Sigmoid colon (tissue), 7 donors: Measurements from ENCODE around the gene CDK18. TPM values are rescaled to one million over a fixed set of nuclear protein-coding genes. Genes with fewer than 3 reads are reported as not detected.

ENCODE experiments used
- DNase-seq: peaks from one replicate; pipeline ENCODE4 v3.0.0-alpha.2; 2019
- H3K27ac ChIP-seq, 4 donors: fragments of 200-600 bp; sonication (generic); one replicate each; pipeline ENCODE4 v1.5.1; 2016 to 2019; ENCODE audit warnings: mild to moderate bottlenecking in 1 of 4
- H3K27me3 ChIP-seq, 3 donors: fragments of 200-600 bp; sonication (generic); one replicate each; pipeline ENCODE4 v1.5.1; 2019; ENCODE audit warnings: mild to moderate bottlenecking in 1 of 3
- H3K36me3 ChIP-seq, 4 donors: fragments of 200-600 bp; sonication (generic); one replicate each; pipeline ENCODE4 v1.5.1; 2016 to 2019
- H3K4me1 ChIP-seq, 4 donors: fragments of 200-600 bp; sonication (generic); one replicate each; pipeline ENCODE4 v1.5.1; 2017 to 2019
- H3K4me3 ChIP-seq, 4 donors: fragments of 200-600 bp; sonication (generic); one replicate each; pipeline ENCODE4 v1.5.1; 2017 to 2019; ENCODE audit warnings: mild to moderate bottlenecking in 2 of 4, moderate library complexity in 1 of 4
- H3K9me3 ChIP-seq, 4 donors: fragments of 200-600 bp in 3 of 4; sonication (generic) in 3 of 4; one replicate each; pipeline versions ENCODE4 v1.5.1 to v1.6.1; 2013 to 2019
- EP300 ChIP-seq, 4 donors: sonication (generic); formaldehyde crosslinking; IDR thresholded peaks; one replicate each; pipeline ENCODE4 v1.6.1; 2017; ENCODE audit warnings: antibody characterized with exemption in 4 of 4
- POLR2A ChIP-seq, 2 donors: fragments of 450-650 bp; IDR thresholded peaks; one replicate each; pipeline ENCODE4 v1.6.1; 2016; ENCODE audit warnings: antibody characterized with exemption in 2 of 2, mild to moderate bottlenecking in 2 of 2, moderate library complexity in 2 of 2
- POLR2AphosphoS5 ChIP-seq, 4 donors: sonication (generic); formaldehyde crosslinking; IDR thresholded peaks; one replicate each; pipeline ENCODE4 v1.6.1; 2017; ENCODE audit warnings: antibody characterized with exemption in 4 of 4
- WGBS, 2 donors: extraction: QIAGEN DNeasy Blood & Tissue Kit; methylation state at CpG; one replicate each; pipeline ENCODE4 v1.1.7; 2013; 5-methylcytosine and 5-hydroxymethylcytosine counted together
- intact Hi-C: fragments of 100-400 bp; cut with DNase I; formaldehyde crosslinking; loops from one replicate; pipeline ENCODE4 v1.15.1; 2023
- polyA plus RNA-seq, 3 donors: library from polyadenylated mRNA; stranded (reverse); fragments of 200-250 nt; gene quantifications; one replicate each; pipeline ENCODE4 v1.2.3, GENCODE V29; 2013
- total RNA-seq, 4 donors: library from RNA; depleted of rRNA; stranded (reverse); fragments of >200 nt; gene quantifications; one replicate each; pipeline ENCODE4 v1.1.0, GENCODE V29; 2016
- TF ChIP-seq, protein P1 (sequence below), 4 experiments: fragments of 450-650 bp in 3 of 4; fragments of 200-600 bp in 1 of 4; IDR thresholded peaks; one replicate each; pipeline ENCODE4 v1.5.1; 2016 to 2019; ENCODE audit warnings: antibody characterized with exemption in 4 of 4, mild to moderate bottlenecking in 3 of 4, moderate library complexity in 2 of 4
- donor health status: healthy with polysubstance abuse.
- donor health status: Bipolar disorder and iron deficiency.
- donor health status: healthy.

Gene CDK18
- total and polyA plus RNA-seq, 7 donors: 6.7 to 26.8 (median 13.0) TPM

DNA sequence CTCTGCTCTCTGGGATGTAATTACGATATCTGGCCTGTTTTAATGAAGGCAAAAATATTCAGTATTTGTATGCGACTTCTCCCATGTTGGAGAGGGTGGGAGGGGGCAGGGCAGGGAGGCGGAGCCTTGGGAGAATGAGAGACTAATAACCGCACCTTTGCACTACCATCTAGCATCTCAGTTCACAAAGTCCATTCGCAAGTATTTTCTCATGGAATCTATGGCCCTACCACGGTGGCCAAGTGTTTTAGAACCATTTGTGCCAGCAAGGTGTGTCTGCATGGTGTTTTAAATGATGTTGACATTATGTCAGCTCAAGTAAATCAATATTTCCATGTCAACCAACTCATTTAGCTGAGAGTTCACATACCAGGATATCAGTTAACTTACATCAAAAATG lies 34.3 kb upstream of the CDK18 start:
- H3K36me3 ChIP-seq: no peaks in the 10 kb centered on the region
- no peak overlapping the region for H3K4me3 ChIP-seq
- no peak for DNase-seq
- intact Hi-C loops: no loop called here
- peaks cover 0 to 30% (median 0%) of the 10 kb centered on the region in 3 donors for H3K27me3 ChIP-seq
- TF ChIP-seq, protein P1, sequence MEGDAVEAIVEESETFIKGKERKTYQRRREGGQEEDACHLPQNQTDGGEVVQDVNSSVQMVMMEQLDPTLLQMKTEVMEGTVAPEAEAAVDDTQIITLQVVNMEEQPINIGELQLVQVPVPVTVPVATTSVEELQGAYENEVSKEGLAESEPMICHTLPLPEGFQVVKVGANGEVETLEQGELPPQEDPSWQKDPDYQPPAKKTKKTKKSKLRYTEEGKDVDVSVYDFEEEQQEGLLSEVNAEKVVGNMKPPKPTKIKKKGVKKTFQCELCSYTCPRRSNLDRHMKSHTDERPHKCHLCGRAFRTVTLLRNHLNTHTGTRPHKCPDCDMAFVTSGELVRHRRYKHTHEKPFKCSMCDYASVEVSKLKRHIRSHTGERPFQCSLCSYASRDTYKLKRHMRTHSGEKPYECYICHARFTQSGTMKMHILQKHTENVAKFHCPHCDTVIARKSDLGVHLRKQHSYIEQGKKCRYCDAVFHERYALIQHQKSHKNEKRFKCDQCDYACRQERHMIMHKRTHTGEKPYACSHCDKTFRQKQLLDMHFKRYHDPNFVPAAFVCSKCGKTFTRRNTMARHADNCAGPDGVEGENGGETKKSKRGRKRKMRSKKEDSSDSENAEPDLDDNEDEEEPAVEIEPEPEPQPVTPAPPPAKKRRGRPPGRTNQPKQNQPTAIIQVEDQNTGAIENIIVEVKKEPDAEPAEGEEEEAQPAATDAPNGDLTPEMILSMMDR (IDR thresholded peaks at IDR 0.05): no peak
- TF ChIP-seq POLR2A (IDR thresholded peaks at IDR 0.05): no peak
- TF ChIP-seq POLR2AphosphoS5 (IDR thresholded peaks at IDR 0.05): no peak
- no peak for TF ChIP-seq EP300 (IDR thresholded peaks at IDR 0.05)
- H3K4me1 ChIP-seq: no peaks in the 10 kb centered on the region
- no peak overlapping the region for H3K27ac ChIP-seq
- WGBS, 2 donors: 25 to 74% methylated on average over 6 of the region's 6 CpGs
- peaks cover 0 to 3% (median 0%) of the 10 kb centered on the region in 4 donors for H3K9me3 ChIP-seq

- Histone ChIP-seq H3K4me1 (peaks cover 0 to 5% (median 5%) of the 10 kb centered on the region in 4 donors), H3K36me3 (no peaks in the 10 kb centered on the region), H3K27me3 (peaks cover 0 to 35% (median 0%) of the 10 kb centered on the region in 3 donors), H3K4me3 (no peak overlapping the region), H3K9me3 (peaks cover 0 to 3% (median 0%) of the 10 kb centered on the region in 4 donors), H3K27ac (no peak overlapping the region)
- no peak for DNase-seq
- 30 to 68% methylated on average over 13 of the region's 13 CpGs for WGBS, 2 donors
- TF ChIP-seq, protein P1 (IDR thresholded peaks at IDR 0.05): no peak
- TF ChIP-seq POLR2AphosphoS5 (IDR thresholded peaks at IDR 0.05): no peak
- TF ChIP-seq EP300 (IDR thresholded peaks at IDR 0.05): no peak
- no peak for TF ChIP-seq POLR2A (IDR thresholded peaks at IDR 0.05)
- intact Hi-C loops: no loop called here
Observed at GRCh38 chr1:205472737-205473441, 31.6 kb upstream of the CDK18 start.

DNA sequence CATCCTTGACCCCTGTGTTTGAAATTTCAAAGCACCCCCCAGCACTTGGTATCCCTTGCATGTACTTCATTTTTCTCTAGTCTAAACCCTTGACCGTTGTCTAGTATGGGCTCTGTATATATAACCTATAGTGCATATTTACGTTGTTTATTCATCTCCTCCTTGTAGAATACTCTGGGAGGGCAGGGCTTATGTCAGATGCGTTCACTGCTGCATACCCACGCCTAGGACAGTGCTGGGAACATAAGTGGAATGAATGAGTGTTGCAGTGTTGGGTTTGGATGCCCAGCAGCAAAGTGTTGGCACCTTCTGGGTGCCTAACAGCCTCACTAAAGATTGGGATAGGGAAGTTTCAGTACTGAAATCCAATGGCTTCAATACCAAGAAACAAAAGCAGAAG lies 31.0 kb upstream of the CDK18 start:
- H3K36me3 ChIP-seq: no peaks in the 10 kb centered on the region
- peaks cover 0 to 35% (median 0%) of the 10 kb centered on the region in 3 donors for H3K27me3 ChIP-seq
- H3K4me3 ChIP-seq: no peak overlapping the region
- H3K27ac ChIP-seq: no peak overlapping the region
- intact Hi-C loops: no loop called here
- TF ChIP-seq POLR2A (IDR thresholded peaks at IDR 0.05) (no peak), EP300 (IDR thresholded peaks at IDR 0.05) (no peak), POLR2AphosphoS5 (IDR thresholded peaks at IDR 0.05) (no peak)
- TF ChIP-seq, protein P1 (IDR thresholded peaks at IDR 0.05): no peak
- no peak for DNase-seq
- 42 to 46% methylated on average over 4 of the region's 4 CpGs for WGBS, 2 donors
- peaks cover 0 to 7% (median 6%) of the 10 kb centered on the region in 4 donors for H3K4me1 ChIP-seq
- H3K9me3 ChIP-seq: peaks cover 0 to 3% (median 0%) of the 10 kb centered on the region in 4 donors

- 92% methylated on average over 7 of the region's 7 CpGs for WGBS, 2 donors
- TF ChIP-seq EP300 (IDR thresholded peaks at IDR 0.05): no peak
- TF ChIP-seq POLR2A (IDR thresholded peaks at IDR 0.05): no peak
- TF ChIP-seq, protein P1 (IDR thresholded peaks at IDR 0.05): no peak
- TF ChIP-seq POLR2AphosphoS5 (IDR thresholded peaks at IDR 0.05): no peak
- peaks cover 0 to 35% (median 0%) of the 10 kb centered on the region in 3 donors for H3K27me3 ChIP-seq
Observed at GRCh38 chr1:205473966-205474365, 30.5 kb upstream of the CDK18 start.

More at GRCh38 chr1:205473966-205474365, 30.5 kb upstream of the CDK18 start:
- no peaks in the 10 kb centered on the region for H3K36me3 ChIP-seq
- H3K9me3 ChIP-seq: peaks cover 0 to 3% (median 0%) of the 10 kb centered on the region in 4 donors
- H3K4me3 ChIP-seq: no peak overlapping the region
- no peak overlapping the region for H3K27ac ChIP-seq
- peaks cover 0 to 7% (median 6%) of the 10 kb centered on the region in 4 donors for H3K4me1 ChIP-seq
- no peak for DNase-seq
- intact Hi-C loops: no loop called here
